Neural progenitor cell (in vitro differentiated cells): ENCODE data around the gene PNPLA5.
A peak's percentile ranks its signal among the peaks of the same experiment; 100 is the strongest.

Experiments used
- EZH2 ChIP-seq: fragments of 200-600 bp; sonication (generic); IDR thresholded peaks from 2 replicates; pipeline ENCODE4 v1.6.1; 2017; ENCODE audit warnings: antibody characterized with exemption, mild to moderate bottlenecking, moderate library complexity
- TF ChIP-seq, protein P1 (sequence below): fragments of 200-600 bp; sonication (generic); IDR thresholded peaks from 2 replicates; pipeline ENCODE4 v1.5.1; 2017; ENCODE audit warnings: antibody characterized with exemption, mild to moderate bottlenecking

GRCh38 chr22:43883012-43883661, 8.7 kb downstream of the PNPLA5 start:
- TF ChIP-seq, protein P1, sequence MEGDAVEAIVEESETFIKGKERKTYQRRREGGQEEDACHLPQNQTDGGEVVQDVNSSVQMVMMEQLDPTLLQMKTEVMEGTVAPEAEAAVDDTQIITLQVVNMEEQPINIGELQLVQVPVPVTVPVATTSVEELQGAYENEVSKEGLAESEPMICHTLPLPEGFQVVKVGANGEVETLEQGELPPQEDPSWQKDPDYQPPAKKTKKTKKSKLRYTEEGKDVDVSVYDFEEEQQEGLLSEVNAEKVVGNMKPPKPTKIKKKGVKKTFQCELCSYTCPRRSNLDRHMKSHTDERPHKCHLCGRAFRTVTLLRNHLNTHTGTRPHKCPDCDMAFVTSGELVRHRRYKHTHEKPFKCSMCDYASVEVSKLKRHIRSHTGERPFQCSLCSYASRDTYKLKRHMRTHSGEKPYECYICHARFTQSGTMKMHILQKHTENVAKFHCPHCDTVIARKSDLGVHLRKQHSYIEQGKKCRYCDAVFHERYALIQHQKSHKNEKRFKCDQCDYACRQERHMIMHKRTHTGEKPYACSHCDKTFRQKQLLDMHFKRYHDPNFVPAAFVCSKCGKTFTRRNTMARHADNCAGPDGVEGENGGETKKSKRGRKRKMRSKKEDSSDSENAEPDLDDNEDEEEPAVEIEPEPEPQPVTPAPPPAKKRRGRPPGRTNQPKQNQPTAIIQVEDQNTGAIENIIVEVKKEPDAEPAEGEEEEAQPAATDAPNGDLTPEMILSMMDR: peak; percentile 89
- TF ChIP-seq EZH2: no peak
